Mesendoderm (in vitro differentiated cells): ENCODE measurements around the gene PTGES2.
"Not testable (repeated sequence)": the region's sequence is repeated elsewhere in the genome, so short reads cannot be mapped to it uniquely, and the experiment has no call there.

Source experiments
- DNase-seq: peaks from one replicate; pipeline ENCODE4 v3.0.0; 2013
- H2AK5ac ChIP-seq: 2 replicates; pipeline ENCODE4 v1.6.1; 2013; ENCODE audit warnings: low read length, inconsistent platforms
- H2BK120ac ChIP-seq: 2 replicates; pipeline ENCODE4 v1.6.1; 2013; ENCODE audit warnings: low read depth, mild to moderate bottlenecking, low read length, moderate library complexity, mixed read lengths
- H2BK15ac ChIP-seq: replicated peaks from 2 replicates; pipeline ENCODE4 v1.6.1; 2013; ENCODE audit warnings: low read depth, mild to moderate bottlenecking, moderate library complexity
- H2BK5ac ChIP-seq: 2 replicates; pipeline ENCODE4 v1.6.1; 2013; ENCODE audit warnings: low read length, inconsistent platforms
- H3K18ac ChIP-seq: 2 replicates; pipeline ENCODE4 v1.6.1; 2013; ENCODE audit warnings: mild to moderate bottlenecking, low read length, mixed read lengths
- H3K23ac ChIP-seq: one replicate; pipeline ENCODE4 v1.6.1; 2013; ENCODE audit warnings: low read length
- H3K27ac ChIP-seq: 2 replicates; pipeline ENCODE4 v1.5.1; 2013; ENCODE audit warnings: low read depth, mild to moderate bottlenecking, inconsistent platforms, low read length, moderate library complexity
- H3K27me3 ChIP-seq: 2 replicates; pipeline ENCODE4 v1.6.1; 2013; ENCODE audit warnings: low read length, control low read depth, mild to moderate bottlenecking, inconsistent platforms; ENCODE audit not compliant: insufficient read depth, poor library complexity
- H3K36me3 ChIP-seq: 2 replicates; pipeline ENCODE4 v1.6.1; 2013; ENCODE audit warnings: low read length, inconsistent platforms; ENCODE audit not compliant: control insufficient read depth, insufficient read depth
- H3K4ac ChIP-seq: one replicate; pipeline ENCODE4 v1.6.1; 2013; ENCODE audit warnings: low read depth, mild to moderate bottlenecking, low read length, moderate library complexity
- H3K4me1 ChIP-seq: 2 replicates; pipeline ENCODE4 v1.6.1; 2013; ENCODE audit warnings: low read depth, low read length, inconsistent platforms; ENCODE audit not compliant: control insufficient read depth
- H3K4me2 ChIP-seq: 2 replicates; pipeline ENCODE4 v1.6.1; 2013; ENCODE audit warnings: low read length
- H3K4me3 ChIP-seq: 2 replicates; pipeline ENCODE4 v1.5.1; 2013; ENCODE audit warnings: mild to moderate bottlenecking, low read length
- H3K56ac ChIP-seq: one replicate; pipeline ENCODE4 v1.6.1; 2013; ENCODE audit warnings: low read length
- H3K79me1 ChIP-seq: 2 replicates; pipeline ENCODE4 v1.6.1; 2013; ENCODE audit warnings: low read length, inconsistent platforms
- H3K79me2 ChIP-seq: 2 replicates; pipeline ENCODE4 v1.6.1; 2013; ENCODE audit warnings: mild to moderate bottlenecking, low read length; ENCODE audit not compliant: control insufficient read depth, insufficient read depth
- H3K9ac ChIP-seq: 2 replicates; pipeline ENCODE4 v1.6.1; 2013; ENCODE audit warnings: low read length, inconsistent platforms
- H4K5ac ChIP-seq: one replicate; pipeline ENCODE4 v1.6.1; 2013; ENCODE audit warnings: low read length
- H4K8ac ChIP-seq: one replicate; pipeline ENCODE4 v1.6.1; 2013; ENCODE audit warnings: low read depth, mild to moderate bottlenecking, control low read depth, low read length, moderate library complexity
- WGBS: extraction: QIAGEN DNeasy Blood & Tissue Kit; methylation state at CpG from one replicate; pipeline ENCODE4 v1.1.7; 2013; ENCODE audit warnings: low lambda C conversion rate, missing lambda C conversion rate; ENCODE audit not compliant: insufficient coverage; ENCODE audit errors: extremely low coverage; 5-methylcytosine and 5-hydroxymethylcytosine counted together

The PTGES2 gene

DNA sequence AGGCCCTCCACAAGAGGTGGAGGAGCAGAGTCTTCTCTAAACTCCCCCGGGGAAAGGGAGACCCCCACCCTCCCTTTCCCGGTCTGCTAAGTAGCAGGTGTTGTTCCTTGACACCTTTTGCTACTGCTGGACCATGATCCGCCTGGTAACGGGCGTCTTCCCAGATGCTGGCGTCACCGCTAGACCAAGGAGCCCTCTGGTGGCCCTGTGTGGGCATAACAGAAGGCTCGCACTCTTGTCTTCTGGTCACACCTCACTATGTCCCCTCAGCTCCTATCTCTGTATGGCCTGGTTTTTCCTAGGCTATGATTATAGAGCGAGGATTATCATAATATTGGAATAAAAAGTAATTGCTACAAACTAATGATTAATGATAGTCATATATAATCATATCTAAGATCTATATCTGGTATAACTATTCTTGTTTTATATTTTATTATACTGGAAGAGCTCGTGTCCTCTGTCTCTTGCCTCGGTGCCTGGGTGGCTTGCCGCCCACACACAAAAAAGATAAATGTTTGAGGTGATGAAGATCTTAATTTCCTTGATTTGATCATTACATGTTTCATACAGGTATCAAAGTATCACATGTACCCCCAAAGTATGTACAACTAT, 2.6 kb upstream of the PTGES2 start:
- H3K79me1 ChIP-seq = peaks cover 10% of the 10 kb centered on the region

DNA sequence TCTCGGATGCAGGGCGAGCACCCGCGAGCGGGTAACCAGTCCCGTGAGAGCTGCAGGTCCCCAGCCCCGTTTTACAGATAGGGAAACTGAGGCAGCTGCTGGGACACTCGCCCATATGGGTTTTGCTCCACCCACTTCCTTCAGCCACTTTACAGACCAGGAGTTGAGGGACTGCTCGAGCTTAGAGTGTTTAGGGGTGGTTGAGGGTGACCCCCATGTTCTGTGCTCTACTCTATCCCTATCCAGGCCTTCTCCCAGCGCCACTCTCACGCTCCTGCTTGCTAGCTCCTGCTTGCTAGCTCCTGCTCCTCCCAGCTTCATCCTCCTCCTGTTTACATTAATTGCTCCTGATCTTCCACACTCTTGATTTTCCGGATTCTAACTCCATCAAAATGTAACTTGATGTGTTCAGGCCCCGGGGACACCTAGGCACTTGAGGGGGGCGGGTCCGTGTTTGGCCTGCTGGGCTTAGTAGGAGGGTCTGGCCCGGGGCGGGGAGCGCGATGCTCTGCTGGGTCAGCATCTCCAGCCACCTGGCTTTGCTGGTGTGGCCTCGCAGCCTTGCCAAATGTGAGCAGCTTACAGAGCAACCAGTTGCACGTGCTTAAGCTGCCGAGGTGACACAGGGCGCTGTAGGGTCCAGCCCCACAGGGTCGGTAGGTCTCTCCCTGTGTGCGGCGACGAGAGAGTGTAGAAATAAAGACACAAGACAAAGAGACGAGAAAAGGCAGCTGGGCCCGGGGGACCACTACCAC, 1.5 kb upstream of the PTGES2 start:
- Histone ChIP-seq H3K79me1 (peaks cover 10% of the 10 kb centered on the region), H3K4me1 (no peaks in the 10 kb centered on the region), H3K56ac (peak overlapping the region; percentile 91), H2AK5ac (no peak overlapping the region), H3K4ac (no peak overlapping the region), H3K9ac (peak overlapping the region; percentile 94), H3K79me2 (peaks cover 16% of the 10 kb centered on the region), H4K5ac (no peak overlapping the region), H2BK15ac (no peak overlapping the region), H2BK120ac (no peak overlapping the region), H3K4me2 (peak overlapping the region; percentile 98), H4K8ac (no peak overlapping the region), H3K27me3 (no peaks in the 10 kb centered on the region), H3K27ac (no peak overlapping the region), H3K18ac (no peak overlapping the region), H3K4me3 (peak overlapping the region; percentile 93), H2BK5ac (no peak overlapping the region), H3K23ac (peak overlapping the region; percentile 80), H3K36me3 (no peaks in the 10 kb centered on the region)
- WGBS = no CpG with 5 or more reads among the region's 29 CpGs
- DNase-seq = no peak

More for the DNA sequence above, 2.6 kb upstream of the PTGES2 start:
- not testable (repeated sequence) for DNase-seq, H3K56ac ChIP-seq, H2AK5ac ChIP-seq, H3K27ac ChIP-seq, H2BK5ac ChIP-seq, H3K4me1 ChIP-seq, H3K23ac ChIP-seq, H2BK120ac ChIP-seq, H3K4me3 ChIP-seq, H3K36me3 ChIP-seq, H3K4ac ChIP-seq, H3K4me2 ChIP-seq, H3K27me3 ChIP-seq, H3K18ac ChIP-seq, H2BK15ac ChIP-seq, H3K9ac ChIP-seq, H4K5ac ChIP-seq, H4K8ac ChIP-seq
- no CpG with 5 or more reads among the region's 12 CpGs for WGBS
- peaks cover 16% of the 10 kb centered on the region for H3K79me2 ChIP-seq

DNA sequence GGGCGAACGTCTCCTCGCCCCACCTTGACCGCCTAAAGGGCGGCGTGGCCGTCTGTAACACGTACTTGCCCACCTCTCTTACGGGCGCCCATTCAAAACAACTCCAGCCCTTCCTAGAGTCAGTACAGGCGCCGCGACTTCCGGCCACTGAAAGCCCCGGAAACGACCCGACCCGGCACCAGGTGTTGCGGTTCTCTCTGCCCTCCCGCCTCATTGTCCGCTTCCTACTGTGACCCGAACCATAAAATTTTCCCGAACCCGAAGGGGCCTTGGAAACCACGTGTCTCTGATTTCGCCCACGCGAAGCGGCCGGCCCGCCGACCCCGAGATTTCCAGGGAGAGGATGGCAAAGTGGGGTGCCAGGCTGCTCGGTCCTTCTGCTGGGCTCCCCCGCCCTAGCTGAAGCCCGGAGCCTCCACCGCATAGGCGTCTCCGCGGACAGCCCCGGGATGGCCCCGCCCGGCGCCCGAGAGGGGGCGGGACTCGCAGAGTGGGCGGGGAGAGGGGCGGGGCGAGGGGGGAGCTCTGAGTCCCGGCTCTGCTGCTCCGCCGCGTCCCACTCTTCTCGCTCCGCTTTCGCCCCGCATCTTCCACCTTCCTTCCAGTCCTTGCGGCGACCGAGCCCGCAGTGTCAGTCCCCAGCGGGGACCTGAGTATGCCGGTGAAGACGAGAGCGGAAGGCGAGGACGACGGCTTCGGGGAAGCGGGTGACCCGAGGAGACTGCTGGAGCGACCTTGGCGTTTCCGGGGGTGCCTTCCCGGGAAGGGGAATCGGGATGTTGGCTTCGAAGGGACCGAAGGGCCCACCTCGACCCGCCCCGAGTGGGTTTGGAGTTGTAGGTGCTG, 684 bp upstream of the PTGES2 start:
- peak overlapping the region; percentile 98 for H3K4me2 ChIP-seq
- H2BK120ac ChIP-seq = peak overlapping the region; percentile 16
- no peaks in the 10 kb centered on the region for H3K4me1 ChIP-seq
- H2AK5ac ChIP-seq = no peak overlapping the region
- peak overlapping the region; percentile 95 for H3K27ac ChIP-seq
- peak overlapping the region; percentile 89 for H3K18ac ChIP-seq
- peak overlapping the region; percentile 96 for H3K9ac ChIP-seq
- peak overlapping the region; percentile 70 for H2BK5ac ChIP-seq
- H3K27me3 ChIP-seq = no peaks in the 10 kb centered on the region
- H4K5ac ChIP-seq = no peak overlapping the region
- peak overlapping the region; percentile 96 for H3K4ac ChIP-seq
- H3K23ac ChIP-seq = peak overlapping the region; percentile 80
- no peak overlapping the region for H2BK15ac ChIP-seq
- no CpG with 5 or more reads among the region's 82 CpGs for WGBS
- DNase-seq = peak; percentile 97
- H3K79me1 ChIP-seq = peaks cover 10% of the 10 kb centered on the region
- H3K4me3 ChIP-seq = peak overlapping the region; percentile 93
- peak overlapping the region; percentile 91 for H3K56ac ChIP-seq
- H4K8ac ChIP-seq = peak overlapping the region; percentile 97
- peaks cover 16% of the 10 kb centered on the region for H3K79me2 ChIP-seq
- no peaks in the 10 kb centered on the region for H3K36me3 ChIP-seq

DNA sequence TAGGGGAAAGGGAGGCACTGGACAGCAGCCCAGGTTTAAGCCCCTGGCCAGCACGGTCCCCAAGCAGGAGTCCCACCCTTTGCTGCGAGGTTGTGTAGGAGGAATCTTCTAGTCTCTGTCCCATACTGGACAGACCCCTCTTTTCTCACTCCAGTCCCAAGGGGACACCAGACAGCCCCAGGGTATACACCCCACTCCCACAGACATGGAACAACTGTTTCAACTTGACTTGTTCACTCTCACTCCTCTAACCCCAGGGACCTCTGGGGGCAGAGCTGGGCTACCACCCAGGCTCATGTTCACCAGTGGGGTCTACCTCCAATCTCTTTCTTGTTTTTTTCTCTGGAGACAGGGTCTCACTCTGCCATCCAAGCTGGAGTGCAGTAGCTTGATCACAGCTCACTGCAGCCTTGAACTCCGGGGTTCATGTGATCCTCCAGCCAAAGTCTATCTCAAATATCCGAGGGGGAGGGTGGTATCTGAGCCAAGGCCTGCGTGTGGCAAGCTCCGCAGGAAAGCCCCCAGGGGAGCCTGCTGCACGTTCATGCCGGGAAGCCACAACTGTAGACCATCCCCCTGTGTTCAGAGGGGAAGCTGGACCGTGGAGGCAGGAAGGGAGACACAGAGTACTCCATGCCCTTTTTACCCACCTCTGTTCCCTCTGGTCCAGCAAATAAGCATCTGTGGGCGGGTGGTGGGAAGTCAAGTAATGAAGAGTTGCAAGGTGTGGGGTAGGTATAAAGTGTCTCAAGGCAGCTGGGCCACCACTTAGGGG, 1.8 kb downstream of the PTGES2 start:
- H3K4me3 ChIP-seq = no peak overlapping the region

DNA sequence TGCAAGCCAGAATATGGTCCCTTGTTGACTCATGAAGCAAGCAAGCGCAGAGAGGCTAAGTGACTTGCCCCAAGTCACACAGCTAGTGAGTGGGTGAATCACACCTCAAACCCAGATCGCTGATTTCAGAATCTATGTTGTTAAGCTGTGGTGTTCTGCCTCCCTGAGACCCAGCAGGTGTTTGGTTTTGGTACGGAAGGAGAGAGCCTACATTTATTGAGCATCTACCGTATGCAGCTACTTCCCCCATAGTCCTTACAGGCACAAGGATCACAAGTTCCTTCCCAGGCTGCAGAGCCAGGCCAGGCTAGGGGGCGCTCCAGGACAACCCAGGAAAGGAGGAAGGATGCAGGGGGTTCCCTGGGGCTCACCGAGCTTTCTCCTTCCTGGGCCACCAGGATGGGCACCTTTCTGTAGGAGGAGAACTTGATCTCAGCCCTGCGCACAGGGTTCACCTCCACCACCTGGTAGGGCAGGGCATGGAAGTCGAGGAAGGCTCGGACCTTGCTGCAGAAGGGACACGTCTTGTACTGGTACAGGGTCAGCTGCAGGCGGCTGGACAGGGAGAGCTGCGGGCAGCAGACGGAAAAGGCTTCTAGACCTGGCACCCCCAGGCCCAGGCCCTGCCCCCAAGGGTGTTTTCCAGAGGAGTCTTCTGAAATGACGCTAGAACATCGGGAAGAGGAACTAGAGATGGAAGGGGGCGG, 2.5 kb downstream of the PTGES2 start:
- Histone ChIP-seq H3K4me1 (no peaks in the 10 kb centered on the region), H4K8ac (no peak overlapping the region), H3K56ac (no peak overlapping the region), H3K27ac (no peak overlapping the region), H3K4me3 (no peak overlapping the region), H2BK120ac (no peak overlapping the region), H4K5ac (no peak overlapping the region), H3K4ac (no peak overlapping the region), H3K4me2 (no peak overlapping the region), H2BK5ac (no peak overlapping the region), H3K23ac (no peak overlapping the region), H3K9ac (no peak overlapping the region), H2BK15ac (no peak overlapping the region), H2AK5ac (no peak overlapping the region), H3K36me3 (no peaks in the 10 kb centered on the region), H3K79me2 (peaks cover 16% of the 10 kb centered on the region), H3K18ac (no peak overlapping the region), H3K27me3 (no peaks in the 10 kb centered on the region), H3K79me1 (peaks cover 10% of the 10 kb centered on the region)
- WGBS = no CpG with 5 or more reads among the region's 16 CpGs
- peak; percentile 86 for DNase-seq

More for the DNA sequence above, 1.8 kb downstream of the PTGES2 start:
- Histone ChIP-seq H2AK5ac (no peak overlapping the region), H3K18ac (no peak overlapping the region), H3K27ac (no peak overlapping the region), H3K4me1 (no peaks in the 10 kb centered on the region), H3K9ac (peak overlapping the region; percentile 11), H3K36me3 (no peaks in the 10 kb centered on the region), H3K56ac (peak overlapping the region; percentile 44), H3K4ac (no peak overlapping the region), H2BK5ac (no peak overlapping the region), H4K8ac (no peak overlapping the region), H3K27me3 (no peaks in the 10 kb centered on the region), H2BK15ac (no peak overlapping the region), H3K23ac (peak overlapping the region; percentile 29), H2BK120ac (no peak overlapping the region), H3K79me1 (peaks cover 10% of the 10 kb centered on the region), H3K4me2 (no peak overlapping the region), H3K79me2 (peaks cover 16% of the 10 kb centered on the region), H4K5ac (no peak overlapping the region)
- DNase-seq = no peak
- no CpG with 5 or more reads among the region's 10 CpGs for WGBS
